Choroid plexus epithelial cell (primary cell): ENCODE results near the gene ZSCAN25.

Experiments used
- DNase-seq: peaks from one replicate; pipeline ENCODE4 v3.0.0-alpha.2; 2010; ENCODE audit warnings: low read depth
- H3K4me3 ChIP-seq: 2 replicates; pipeline ENCODE4 v1.5.1; 2011; ENCODE audit warnings: low read depth, mild to moderate bottlenecking, control low read depth, low read length, moderate library complexity
- TF ChIP-seq, protein P1 (sequence below): conservative IDR thresholded peaks from 2 replicates; pipeline ENCODE4 v1.5.1; 2011; ENCODE audit warnings: low read depth, mild to moderate bottlenecking, control low read depth, inconsistent platforms, low read length, moderate library complexity

Gene ZSCAN25

DNA sequence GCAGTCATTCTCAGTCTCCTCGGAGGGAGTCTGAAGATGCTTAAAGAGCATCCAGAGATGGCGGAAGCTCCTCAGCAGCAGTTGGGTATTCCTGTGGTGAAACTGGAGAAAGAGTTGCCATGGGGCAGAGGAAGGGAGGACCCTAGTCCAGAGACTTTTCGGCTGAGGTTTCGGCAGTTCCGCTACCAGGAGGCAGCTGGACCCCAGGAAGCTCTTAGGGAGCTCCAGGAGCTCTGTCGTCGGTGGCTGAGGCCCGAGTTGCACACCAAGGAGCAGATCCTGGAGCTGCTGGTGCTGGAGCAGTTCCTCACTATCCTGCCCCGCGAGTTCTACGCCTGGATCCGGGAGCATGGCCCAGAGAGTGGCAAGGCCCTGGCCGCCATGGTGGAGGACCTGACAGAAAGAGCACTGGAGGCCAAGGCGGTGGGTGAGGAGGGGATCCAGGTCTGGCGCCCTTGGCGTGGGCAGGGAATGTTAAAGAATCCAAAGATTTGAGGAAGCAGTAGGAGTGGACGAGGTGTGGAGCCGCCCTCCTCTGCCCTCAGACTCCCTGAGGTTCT is 2.9 kb downstream of the ZSCAN25 start:
- H3K4me3 ChIP-seq: no peak overlapping the region
- TF ChIP-seq, protein P1, sequence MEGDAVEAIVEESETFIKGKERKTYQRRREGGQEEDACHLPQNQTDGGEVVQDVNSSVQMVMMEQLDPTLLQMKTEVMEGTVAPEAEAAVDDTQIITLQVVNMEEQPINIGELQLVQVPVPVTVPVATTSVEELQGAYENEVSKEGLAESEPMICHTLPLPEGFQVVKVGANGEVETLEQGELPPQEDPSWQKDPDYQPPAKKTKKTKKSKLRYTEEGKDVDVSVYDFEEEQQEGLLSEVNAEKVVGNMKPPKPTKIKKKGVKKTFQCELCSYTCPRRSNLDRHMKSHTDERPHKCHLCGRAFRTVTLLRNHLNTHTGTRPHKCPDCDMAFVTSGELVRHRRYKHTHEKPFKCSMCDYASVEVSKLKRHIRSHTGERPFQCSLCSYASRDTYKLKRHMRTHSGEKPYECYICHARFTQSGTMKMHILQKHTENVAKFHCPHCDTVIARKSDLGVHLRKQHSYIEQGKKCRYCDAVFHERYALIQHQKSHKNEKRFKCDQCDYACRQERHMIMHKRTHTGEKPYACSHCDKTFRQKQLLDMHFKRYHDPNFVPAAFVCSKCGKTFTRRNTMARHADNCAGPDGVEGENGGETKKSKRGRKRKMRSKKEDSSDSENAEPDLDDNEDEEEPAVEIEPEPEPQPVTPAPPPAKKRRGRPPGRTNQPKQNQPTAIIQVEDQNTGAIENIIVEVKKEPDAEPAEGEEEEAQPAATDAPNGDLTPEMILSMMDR: no peak
- DNase-seq: no peak

DNA sequence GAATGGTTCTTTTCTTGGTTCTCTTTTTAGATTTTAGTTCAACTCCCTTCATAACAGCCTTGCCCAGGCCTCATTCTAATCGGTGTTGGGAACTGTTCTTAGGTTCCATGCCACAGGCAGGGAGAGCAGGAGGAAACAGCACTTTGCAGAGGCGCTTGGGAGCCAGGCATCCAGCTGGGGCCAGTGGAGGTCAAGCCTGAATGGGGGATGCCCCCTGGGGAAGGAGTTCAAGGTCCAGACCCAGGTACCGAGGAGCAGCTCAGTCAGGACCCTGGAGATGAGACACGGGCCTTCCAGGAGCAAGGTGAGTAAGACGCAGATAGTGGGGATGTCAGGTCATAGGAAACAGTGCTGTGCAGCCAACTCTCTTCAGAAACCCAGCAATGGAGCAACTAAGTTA is 4.5 kb downstream of the ZSCAN25 start:
- no peak overlapping the region for H3K4me3 ChIP-seq
- TF ChIP-seq, protein P1: no peak
- DNase-seq: no peak

DNA sequence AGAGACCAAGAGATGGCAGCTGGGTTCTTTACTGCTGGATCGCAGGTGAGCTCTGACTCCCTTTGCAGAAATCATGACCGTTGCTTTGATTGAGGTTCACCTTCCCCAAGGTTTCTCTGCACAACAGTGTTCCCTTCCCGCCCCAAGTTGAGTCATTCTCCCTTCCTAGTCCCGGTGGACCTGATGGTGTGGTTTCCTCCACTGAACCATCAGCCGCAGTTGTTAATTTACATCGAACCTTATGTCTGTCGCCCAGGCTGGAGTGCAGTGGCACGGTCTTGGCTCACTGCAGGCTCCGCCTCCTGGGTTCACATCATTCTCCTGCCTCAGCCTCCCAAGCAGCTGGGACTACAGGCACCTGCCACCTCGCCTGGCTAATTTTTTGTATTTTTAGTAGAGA is 5.8 kb downstream of the ZSCAN25 start:
- TF ChIP-seq, protein P1: no peak
- no peak overlapping the region for H3K4me3 ChIP-seq
- no peak for DNase-seq

DNA sequence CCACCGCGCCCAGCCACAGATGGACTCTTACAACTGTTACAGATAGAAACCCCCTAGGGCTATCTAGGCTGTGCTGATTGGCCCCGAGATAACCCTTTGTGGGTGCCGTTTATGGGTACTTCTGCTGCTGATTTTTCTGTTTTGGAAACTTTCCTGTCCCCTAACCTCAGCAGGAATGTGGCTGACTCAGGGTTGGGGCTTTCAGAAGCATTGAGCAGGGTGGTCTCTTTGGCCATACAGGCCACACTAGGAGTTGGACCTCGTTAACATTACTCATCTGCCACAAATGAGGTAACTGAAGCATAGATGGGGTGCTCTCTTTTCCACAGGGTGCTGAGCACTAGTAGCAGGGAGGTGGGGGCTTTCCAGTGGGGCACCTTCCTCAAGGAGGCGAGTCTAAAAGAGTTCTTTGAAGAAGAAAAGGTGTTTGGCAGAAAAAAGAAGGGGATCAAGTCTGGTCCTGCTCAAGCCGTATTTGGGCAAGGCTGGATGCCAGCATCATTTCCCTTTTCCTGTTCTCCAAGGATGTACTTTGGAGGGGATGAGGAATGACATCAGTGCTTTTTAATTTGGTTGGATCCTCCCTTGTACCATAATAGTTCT is 6.4 kb downstream of the ZSCAN25 start:
- TF ChIP-seq, protein P1: no peak
- H3K4me3 ChIP-seq: no peak overlapping the region
- DNase-seq: no peak

DNA sequence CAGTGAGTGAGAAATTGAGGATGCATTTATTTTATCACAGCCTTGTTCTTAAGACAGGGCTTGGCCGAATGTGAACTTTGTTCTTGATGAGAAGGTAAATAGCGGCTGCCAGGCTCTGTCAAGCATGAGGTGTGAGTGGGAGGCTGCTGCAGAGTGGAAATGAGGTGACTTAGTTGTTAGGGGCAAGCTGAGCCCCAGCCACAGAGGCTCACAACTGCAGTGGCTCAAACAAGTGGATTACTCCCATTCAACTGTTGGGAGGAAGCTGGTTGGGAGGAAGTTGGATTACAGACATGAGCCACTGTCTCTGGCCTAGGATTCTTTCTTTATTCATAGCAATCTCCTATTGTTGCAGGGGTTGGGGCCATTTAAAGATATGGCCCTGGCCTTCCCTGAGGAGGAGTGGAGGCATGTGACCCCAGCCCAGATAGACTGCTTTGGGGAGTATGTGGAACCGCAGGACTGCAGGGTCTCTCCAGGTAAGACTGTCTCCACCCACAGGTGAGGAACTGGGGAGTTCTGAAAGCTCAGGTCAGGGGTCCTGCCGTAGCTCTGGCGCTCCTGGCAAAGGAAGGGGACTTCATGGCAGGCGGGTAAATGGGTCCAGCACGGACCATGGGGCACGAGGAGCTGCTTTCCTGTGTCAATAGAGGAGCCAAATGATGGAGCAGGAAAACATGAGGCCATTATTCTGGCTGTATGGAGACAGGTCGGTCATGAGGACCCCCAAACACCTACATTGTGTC is 7.1 kb downstream of the ZSCAN25 start:
- TF ChIP-seq, protein P1: no peak
- H3K4me3 ChIP-seq: no peak overlapping the region
- DNase-seq: no peak

DNA sequence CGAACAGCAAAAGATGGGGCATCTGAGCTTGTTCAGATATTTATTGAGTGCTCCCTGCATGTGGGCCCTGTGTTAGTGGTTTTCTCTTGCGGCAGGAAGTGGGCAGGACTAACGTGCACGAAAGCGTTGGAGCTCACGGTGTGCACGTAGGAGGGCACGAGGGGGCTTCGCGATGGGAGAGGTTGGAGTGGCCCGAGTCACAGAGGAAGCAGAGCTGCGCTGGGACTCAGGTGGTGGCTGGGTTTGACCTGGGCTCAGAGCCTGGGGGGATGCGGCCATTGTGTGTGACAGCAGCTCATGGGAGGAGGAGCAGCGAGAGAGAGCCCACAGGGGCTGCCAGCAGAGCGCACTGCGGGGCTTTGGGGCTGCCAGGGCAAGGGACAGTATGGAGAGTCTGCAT is 7.7 kb downstream of the ZSCAN25 start:
- no peak overlapping the region for H3K4me3 ChIP-seq
- TF ChIP-seq, protein P1: no peak
- DNase-seq: no peak
